ENCODE data around the gene TLE6. TPM values are rescaled to one million over a fixed set of nuclear protein-coding genes. Genes with fewer than 3 reads are reported as not detected.

The TLE6 gene
- total RNA-seq, 1 experiment from 2014 or later = 1.1 TPM

GRCh38 chr19:3034406-3034655 lies 57.0 kb downstream of the TLE6 start:
- ChIA-PET CTCF (no interaction called here), POLR2A (ENCODE audit: unreplicated experiment) (no interaction called here)
- Histone ChIP-seq H3K9me3 (ENCODE audit: insufficient read depth, low read depth) (no peaks in the 10 kb centered on the region), H3K27ac (no peak overlapping the region), H3F3A (ENCODE audit: insufficient read depth, low read depth) (peaks cover 15% of the 10 kb centered on the region), H3K4me1 (replicated peaks; ENCODE audit: insufficient read depth) (peaks cover 8% of the 10 kb centered on the region; the same call in 1 of the 2 replicates), H3K9me2 (ENCODE audit: insufficient read depth) (no peaks in the 10 kb centered on the region), H3K4me2 (peak overlapping the region; percentile 86), H4K20me1 (ENCODE audit: insufficient read depth) (no peaks in the 10 kb centered on the region), H3K27me3 (ENCODE audit: insufficient read depth, low read depth) (no peaks in the 10 kb centered on the region), H3K79me2 (ENCODE audit: low read depth) (no peaks in the 10 kb centered on the region), H3K36me3 (ENCODE audit: low read depth) (no peaks in the 10 kb centered on the region), H2AFZ (no peak overlapping the region), H3K4me3 (no peak overlapping the region)
- no peak for DNase-seq
- no TSS peak for BruUV-seq (replicated peaks)
- TF ChIP-seq CTCF (conservative IDR thresholded peaks at IDR 0.05) (no peak), EZH2 (IDR thresholded peaks at IDR 0.05; ENCODE audit: low read depth) (no peak)
- intact Hi-C loops (cut with micrococcal nuclease; ENCODE audit: unreplicated experiment) = no loop called here

GRCh38 chr19:3034656-3035541 lies 57.5 kb downstream of the TLE6 start:
- H3K27ac ChIP-seq = peak overlapping the region; percentile 52; the same call in 1 of the 2 replicates
- no peaks in the 10 kb centered on the region for H3K9me3 ChIP-seq (ENCODE audit: insufficient read depth, low read depth)
- H3F3A ChIP-seq (ENCODE audit: insufficient read depth, low read depth) = peaks cover 15% of the 10 kb centered on the region
- peaks cover 8% of the 10 kb centered on the region; the same call in 1 of the 2 replicates for H3K4me1 ChIP-seq (replicated peaks; ENCODE audit: insufficient read depth)
- H3K27me3 ChIP-seq (ENCODE audit: insufficient read depth, low read depth) = no peaks in the 10 kb centered on the region
- intact Hi-C loops (cut with micrococcal nuclease; ENCODE audit: unreplicated experiment) = loop anchor here (5.0 kb wide), 2 partner anchors 58 to 83 kb away; partner anchors contain the start of gene TLE6
- peak in 1 of 2 experiments; percentile 24 for DNase-seq
- ChIA-PET POLR2A (ENCODE audit: unreplicated experiment) (interaction anchor here (0.5 to 0.7 kb wide), 2 partner anchors 107 to 340 kb away, joined by 5 to 12 read pairs; no protein-coding TSS in a partner anchor), CTCF (interaction anchor here (0.7 kb wide), 1 partner anchor 608 kb away, joined by 3 read pairs; the partner anchor contains the start of gene TIMM13)
- peak overlapping the region; percentile 80 for H2AFZ ChIP-seq
- no peaks in the 10 kb centered on the region for H3K36me3 ChIP-seq (ENCODE audit: low read depth)
- no peaks in the 10 kb centered on the region for H3K79me2 ChIP-seq (ENCODE audit: low read depth)
- H4K20me1 ChIP-seq (ENCODE audit: insufficient read depth) = no peaks in the 10 kb centered on the region
- TF ChIP-seq EZH2 (IDR thresholded peaks at IDR 0.05; ENCODE audit: low read depth) (no peak), CTCF (conservative IDR thresholded peaks at IDR 0.05) (no peak)
- no peaks in the 10 kb centered on the region for H3K9me2 ChIP-seq (ENCODE audit: insufficient read depth)
- H3K4me3 ChIP-seq = peak overlapping the region; percentile 72
- peak overlapping the region; percentile 86 for H3K4me2 ChIP-seq
- TSS peak; percentile 100 for BruUV-seq (replicated peaks)

GRCh38 chr19:3035542-3036118 lies 58.3 kb downstream of the TLE6 start:
- Histone ChIP-seq H3K4me3 (peak overlapping the region; percentile 72), H3K27ac (peak overlapping the region; percentile 52; the same call in 1 of the 2 replicates), H3K9me2 (ENCODE audit: insufficient read depth) (no peaks in the 10 kb centered on the region), H3F3A (ENCODE audit: insufficient read depth, low read depth) (peaks cover 15% of the 10 kb centered on the region), H3K9me3 (ENCODE audit: insufficient read depth, low read depth) (no peaks in the 10 kb centered on the region), H3K4me2 (peak overlapping the region; percentile 86), H3K79me2 (ENCODE audit: low read depth) (no peaks in the 10 kb centered on the region), H3K36me3 (ENCODE audit: low read depth) (no peaks in the 10 kb centered on the region), H2AFZ (peak overlapping the region; percentile 81), H3K27me3 (ENCODE audit: insufficient read depth, low read depth) (no peaks in the 10 kb centered on the region), H3K4me1 (replicated peaks; ENCODE audit: insufficient read depth) (peaks cover 8% of the 10 kb centered on the region; the same call in 1 of the 2 replicates), H4K20me1 (ENCODE audit: insufficient read depth) (no peaks in the 10 kb centered on the region)
- no TSS peak for BruUV-seq (replicated peaks)
- POLR2A ChIA-PET (ENCODE audit: unreplicated experiment) = interaction anchor here (0.5 to 1.2 kb wide), 7 partner anchors 16 to 339 kb away, joined by 3 to 12 read pairs (median 4); partner anchors contain the start of genes TLE6 and ZNF77
- CTCF ChIA-PET = interaction anchor here (0.5 to 0.7 kb wide), 5 partner anchors 19 to 742 kb away, joined by 3 to 7 read pairs (median 5); partner anchors contain the start of gene TIMM13
- peak; percentile 89 to 95 for DNase-seq
- TF ChIP-seq CTCF (conservative IDR thresholded peaks at IDR 0.05) = no peak
- no peak for TF ChIP-seq EZH2 (IDR thresholded peaks at IDR 0.05; ENCODE audit: low read depth)
- intact Hi-C loops (cut with micrococcal nuclease; ENCODE audit: unreplicated experiment) = loop anchor here (5.0 kb wide), 2 partner anchors 58 to 83 kb away; partner anchors contain the start of gene TLE6

Data from PC-9 (cell line).